Cardiac muscle cell (in vitro differentiated cells and primary cell): Measurements from ENCODE around the gene MACROD1. TPM values are rescaled to one million over a fixed set of nuclear protein-coding genes. Genes with fewer than 3 reads are reported as not detected.

Source experiments
- DNase-seq, 2 donors: peaks; one replicate each; pipeline versions ENCODE4 v3.0.0 to v3.0.0-alpha.2; 2010 to 2017; ENCODE audit warnings: low read depth in 1 of 2, low spot score in 1 of 2
- H3K27ac ChIP-seq: fragments of 200-600 bp; sonication (generic); 2 replicates; pipeline ENCODE4 v1.5.1; 2016
- H3K27me3 ChIP-seq: fragments of 200-600 bp; sonication (generic); 2 replicates; pipeline ENCODE4 v1.6.0; 2016; ENCODE audit warnings: control low read depth
- H3K36me3 ChIP-seq: fragments of 200-600 bp; sonication (generic); 2 replicates; pipeline ENCODE4 v1.5.1; 2016; ENCODE audit warnings: control low read depth
- H3K4me1 ChIP-seq: fragments of 200-600 bp; sonication (generic); 2 replicates; pipeline ENCODE4 v1.8.1; 2017; ENCODE audit warnings: low read depth, mild to moderate bottlenecking, mixed run types
- H3K4me3 ChIP-seq: fragments of 200-600 bp; sonication (generic); 2 replicates; pipeline ENCODE4 v1.5.1; 2016; ENCODE audit warnings: mild to moderate bottlenecking
- H3K9me3 ChIP-seq: fragments of 200-600 bp; sonication (generic); 2 replicates; pipeline ENCODE4 v1.5.1; 2017; ENCODE audit warnings: low read depth, mild to moderate bottlenecking, control low read depth
- CTCF ChIP-seq: IDR thresholded peaks from 2 replicates; pipeline ENCODE4 v1.5.1; 2012; ENCODE audit warnings: low read depth, mild to moderate bottlenecking, low read length
- polyA plus RNA-seq: library from polyadenylated mRNA; unstranded; fragments of >200 nt; fragmentation: Nextera tagmentation; extraction: Ambion mirVana; gene quantifications from 2 replicates; pipeline ENCODE4 v1.2.1, GENCODE V29; 2016
- total RNA-seq: library from RNA; depleted of rRNA; stranded (reverse); fragments of >200 nt; gene quantifications from 2 replicates; pipeline ENCODE4 v1.2.3, GENCODE V29; 2016

The MACROD1 gene
- total and polyA plus RNA-seq, 2 experiments from 2014 or later = 134 to 156 TPM

GRCh38 chr11:64204464-64204989, 38.6 kb upstream of the MACROD1 start:
- Histone ChIP-seq H3K4me3 (no peak overlapping the region), H3K27ac (peak overlapping the region; percentile 25), H3K9me3 (no peaks in the 10 kb centered on the region), H3K4me1 (peaks cover 2% of the 10 kb centered on the region), H3K36me3 (peaks cover 40% of the 10 kb centered on the region), H3K27me3 (no peaks in the 10 kb centered on the region)
- peak; percentile 92 to 98 for DNase-seq
- TF ChIP-seq CTCF = peak; percentile 78

GRCh38 chr11:64204080-64204440, 38.1 kb upstream of the MACROD1 start:
- no peak overlapping the region for H3K27ac ChIP-seq
- peaks cover 2% of the 10 kb centered on the region for H3K4me1 ChIP-seq
- peaks cover 41% of the 10 kb centered on the region for H3K36me3 ChIP-seq
- no peak for DNase-seq
- H3K4me3 ChIP-seq = no peak overlapping the region
- no peak for TF ChIP-seq CTCF
- H3K9me3 ChIP-seq = no peaks in the 10 kb centered on the region
- H3K27me3 ChIP-seq = no peaks in the 10 kb centered on the region

GRCh38 chr11:64203421-64204079, 37.6 kb upstream of the MACROD1 start:
- H3K36me3 ChIP-seq = peaks cover 44% of the 10 kb centered on the region
- H3K27me3 ChIP-seq = no peaks in the 10 kb centered on the region
- peaks cover 2% of the 10 kb centered on the region for H3K4me1 ChIP-seq
- no peak overlapping the region for H3K4me3 ChIP-seq
- H3K9me3 ChIP-seq = no peaks in the 10 kb centered on the region
- H3K27ac ChIP-seq = no peak overlapping the region
- no peak for TF ChIP-seq CTCF
- no peak for DNase-seq

GRCh38 chr11:64202992-64203391, 37.1 kb upstream of the MACROD1 start:
- Histone ChIP-seq H3K4me1 (peaks cover 2% of the 10 kb centered on the region), H3K9me3 (no peaks in the 10 kb centered on the region), H3K4me3 (no peak overlapping the region), H3K27ac (no peak overlapping the region), H3K27me3 (no peaks in the 10 kb centered on the region), H3K36me3 (peaks cover 49% of the 10 kb centered on the region)
- TF ChIP-seq CTCF = no peak
- DNase-seq = no peak

- DNase-seq = no peak
- TF ChIP-seq CTCF = no peak
- H3K36me3 ChIP-seq = peaks cover 63% of the 10 kb centered on the region
- H3K27me3 ChIP-seq = no peaks in the 10 kb centered on the region
- no peaks in the 10 kb centered on the region for H3K9me3 ChIP-seq
- peaks cover 2% of the 10 kb centered on the region for H3K4me1 ChIP-seq
- peak overlapping the region; percentile 39 for H3K27ac ChIP-seq
- H3K4me3 ChIP-seq = no peak overlapping the region
Measured at GRCh38 chr11:64201543-64201942, 35.6 kb upstream of the MACROD1 start.
